ENCODE data around the gene ATP5MC3.

GRCh38 chr2:175227393-175227792, 45.9 kb upstream of the ATP5MC3 start:
- TF ChIP-seq GATA2 (IDR thresholded peaks at IDR 0.05; ENCODE audit: low read depth, low read length) = no peak
- no peak for TF ChIP-seq GATA3 (IDR thresholded peaks at IDR 0.05; ENCODE audit: low read depth, low read length)
